22Rv1 (cell line): ENCODE data around the gene UNK.

ENCODE experiments used
- ZFX ChIP-seq: fragments of 450-650 bp; IDR thresholded peaks from 2 replicates; pipeline ENCODE4 v1.6.1; 2017; ENCODE audit warnings: antibody characterized with exemption, borderline replicate concordance
- TF ChIP-seq, protein P1 (sequence below): fragments of 450-650 bp; IDR thresholded peaks from 2 replicates; pipeline ENCODE4 v1.5.1; 2017; ENCODE audit warnings: mild to moderate bottlenecking

GRCh38 chr17:75755205-75755901 lies 29.3 kb upstream of the UNK start:
- TF ChIP-seq, protein P1, sequence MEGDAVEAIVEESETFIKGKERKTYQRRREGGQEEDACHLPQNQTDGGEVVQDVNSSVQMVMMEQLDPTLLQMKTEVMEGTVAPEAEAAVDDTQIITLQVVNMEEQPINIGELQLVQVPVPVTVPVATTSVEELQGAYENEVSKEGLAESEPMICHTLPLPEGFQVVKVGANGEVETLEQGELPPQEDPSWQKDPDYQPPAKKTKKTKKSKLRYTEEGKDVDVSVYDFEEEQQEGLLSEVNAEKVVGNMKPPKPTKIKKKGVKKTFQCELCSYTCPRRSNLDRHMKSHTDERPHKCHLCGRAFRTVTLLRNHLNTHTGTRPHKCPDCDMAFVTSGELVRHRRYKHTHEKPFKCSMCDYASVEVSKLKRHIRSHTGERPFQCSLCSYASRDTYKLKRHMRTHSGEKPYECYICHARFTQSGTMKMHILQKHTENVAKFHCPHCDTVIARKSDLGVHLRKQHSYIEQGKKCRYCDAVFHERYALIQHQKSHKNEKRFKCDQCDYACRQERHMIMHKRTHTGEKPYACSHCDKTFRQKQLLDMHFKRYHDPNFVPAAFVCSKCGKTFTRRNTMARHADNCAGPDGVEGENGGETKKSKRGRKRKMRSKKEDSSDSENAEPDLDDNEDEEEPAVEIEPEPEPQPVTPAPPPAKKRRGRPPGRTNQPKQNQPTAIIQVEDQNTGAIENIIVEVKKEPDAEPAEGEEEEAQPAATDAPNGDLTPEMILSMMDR: no peak
- no peak for TF ChIP-seq ZFX
